Central memory CD8-positive, alpha-beta T cell (primary cell): ENCODE data around the gene ZBTB1.
"Not testable (repeated sequence)": the region's sequence is repeated elsewhere in the genome, so short reads cannot be mapped to it uniquely, and the experiment has no call there.

Experiments used
- ATAC-seq: fragments of 150-1000 bp; cut with Tn5 transposase; replicated peaks from 2 replicates; pipeline ENCODE4 v1.10.0; 2022; ENCODE audit warnings: mild to moderate bottlenecking, moderate FRiP score, moderate number of reproducible peaks; ENCODE audit not compliant: poor library complexity, severe bottlenecking; ENCODE audit errors: extremely low read depth
- DNase-seq, 2 donors: peaks; one replicate each; pipeline ENCODE4 v3.0.0; 2021; ENCODE audit warnings: low spot score in 2 of 2
- H3K27ac Mint-ChIP-seq: one replicate; pipeline ENCODE4 v1.8.0; 2022; ENCODE audit warnings: low read depth, mild to moderate bottlenecking, moderate library complexity, mixed read lengths
- H3K27me3 Mint-ChIP-seq: one replicate; pipeline ENCODE4 v1.8.0; 2022; ENCODE audit warnings: mixed read lengths
- H3K36me3 Mint-ChIP-seq: one replicate; pipeline ENCODE4 v1.8.0; 2022; ENCODE audit warnings: mild to moderate bottlenecking, moderate library complexity, mixed read lengths; ENCODE audit not compliant: insufficient read depth
- H3K4me1 Mint-ChIP-seq: one replicate; pipeline ENCODE4 v1.8.0; 2022; ENCODE audit warnings: mixed read lengths
- H3K4me3 Mint-ChIP-seq: one replicate; pipeline ENCODE4 v1.8.0; 2022; ENCODE audit warnings: mild to moderate bottlenecking, moderate library complexity, mixed read lengths
- H3K9me3 Mint-ChIP-seq: one replicate; pipeline ENCODE4 v1.8.0; 2022; ENCODE audit warnings: mixed read lengths

Gene ZBTB1

DNA sequence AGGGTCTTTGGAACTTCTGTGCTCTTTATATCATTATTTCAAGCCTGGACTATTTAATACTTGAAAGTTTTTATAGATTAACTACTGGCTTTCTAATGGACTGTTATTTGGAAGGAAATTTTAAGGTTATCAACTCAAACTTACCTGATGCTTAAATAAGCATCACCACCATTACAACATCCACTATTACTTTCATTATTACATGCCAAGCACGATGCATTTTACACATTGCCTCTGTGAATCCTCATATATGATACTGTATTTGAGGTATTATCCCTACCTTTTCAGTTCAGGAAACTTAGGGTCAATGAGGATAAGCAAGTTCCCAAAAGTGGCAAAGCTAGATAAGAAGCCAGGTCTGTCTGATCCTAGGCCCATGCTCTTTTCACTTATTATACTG is 12.4 kb downstream of the ZBTB1 start:
- Mint-ChIP-seq H3K27ac (peak overlapping the region; percentile 44), H3K4me1 (peaks cover 46% of the 10 kb centered on the region), H3K9me3 (no peaks in the 10 kb centered on the region), H3K27me3 (no peaks in the 10 kb centered on the region), H3K36me3 (peaks cover 12% of the 10 kb centered on the region), H3K4me3 (peak overlapping the region; percentile 37)
- ATAC-seq (no peak), DNase-seq (no peak)

DNA sequence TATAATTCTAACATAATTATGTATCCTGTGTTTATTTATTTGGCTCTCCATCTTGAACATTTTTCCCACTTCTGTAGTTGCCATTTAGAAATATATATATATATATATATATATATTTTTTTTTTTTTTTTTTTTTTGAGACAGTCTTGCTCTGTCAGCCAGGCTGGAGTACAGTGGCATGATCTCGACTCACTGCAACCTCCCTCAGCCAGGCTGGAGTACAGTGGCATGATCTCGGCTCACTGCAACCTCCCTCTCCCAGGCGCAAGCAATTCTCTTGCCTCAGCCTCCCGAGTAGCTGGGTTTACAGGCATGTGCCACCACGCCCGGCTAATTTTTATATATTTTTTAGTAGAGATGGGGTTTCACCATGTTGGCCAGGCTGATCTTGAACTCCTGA is 13.1 kb downstream of the ZBTB1 start:
- peaks cover 46% of the 10 kb centered on the region for H3K4me1 Mint-ChIP-seq
- H3K4me3 Mint-ChIP-seq, ATAC-seq: not testable (repeated sequence)

DNA sequence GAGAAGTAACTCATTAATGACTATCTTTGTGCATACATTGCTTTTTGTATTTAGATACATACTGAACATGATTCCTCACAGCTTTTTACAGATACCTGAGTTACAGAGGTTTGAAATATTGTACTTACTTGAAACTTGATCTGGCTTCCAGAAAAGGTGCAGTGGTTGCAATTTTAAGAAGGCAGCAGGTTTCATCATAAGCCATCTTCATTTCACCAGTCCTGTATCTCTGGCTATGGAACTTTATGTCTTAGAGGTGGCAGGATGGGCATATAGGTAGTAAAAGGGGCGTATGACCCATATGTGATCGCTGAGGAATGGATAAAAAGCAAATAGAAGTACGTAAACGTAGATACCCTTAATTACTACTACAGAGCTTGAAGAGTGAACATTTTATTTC is 13.7 kb downstream of the ZBTB1 start:
- DNase-seq (no peak), ATAC-seq (no peak)
- H3K27me3 Mint-ChIP-seq, result no peaks in the 10 kb centered on the region
- H3K36me3 Mint-ChIP-seq, result peaks cover 12% of the 10 kb centered on the region
- no peaks in the 10 kb centered on the region for H3K9me3 Mint-ChIP-seq
- H3K4me1 Mint-ChIP-seq, result peaks cover 45% of the 10 kb centered on the region
- H3K4me3 Mint-ChIP-seq, result no peak overlapping the region
- peak overlapping the region; percentile 46 for H3K27ac Mint-ChIP-seq

More for the DNA sequence above, 13.1 kb downstream of the ZBTB1 start:
- Mint-ChIP-seq H3K27ac (peak overlapping the region; percentile 46), H3K36me3 (peaks cover 12% of the 10 kb centered on the region)
- H3K9me3 Mint-ChIP-seq, H3K27me3 Mint-ChIP-seq, DNase-seq: not testable (repeated sequence)

DNA sequence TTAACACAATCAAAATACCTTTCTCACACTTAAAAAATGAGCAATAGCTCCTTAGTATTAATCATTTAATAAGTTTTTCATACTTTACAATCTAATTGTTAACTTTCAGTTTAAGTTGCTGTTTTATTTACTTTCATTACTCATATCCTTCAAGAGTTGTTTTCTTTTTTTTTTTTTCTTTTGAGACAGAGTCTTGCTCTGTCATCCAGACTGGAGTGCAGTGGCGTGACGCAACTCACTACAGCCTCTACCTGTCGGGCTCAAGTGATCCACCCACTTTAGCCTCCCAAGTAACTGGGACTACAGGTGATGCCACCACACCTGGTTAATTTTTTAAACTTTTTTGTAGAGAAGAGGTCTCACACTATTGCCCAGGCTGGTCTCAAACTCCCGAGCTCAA is 16.1 kb downstream of the ZBTB1 start:
- Mint-ChIP-seq H3K36me3 (peaks cover 12% of the 10 kb centered on the region), H3K4me1 (peaks cover 27% of the 10 kb centered on the region), H3K4me3 (no peak overlapping the region), H3K27me3 (no peaks in the 10 kb centered on the region), H3K27ac (peak overlapping the region; percentile 29), H3K9me3 (no peaks in the 10 kb centered on the region)
- ATAC-seq (no peak), DNase-seq (no peak)

DNA sequence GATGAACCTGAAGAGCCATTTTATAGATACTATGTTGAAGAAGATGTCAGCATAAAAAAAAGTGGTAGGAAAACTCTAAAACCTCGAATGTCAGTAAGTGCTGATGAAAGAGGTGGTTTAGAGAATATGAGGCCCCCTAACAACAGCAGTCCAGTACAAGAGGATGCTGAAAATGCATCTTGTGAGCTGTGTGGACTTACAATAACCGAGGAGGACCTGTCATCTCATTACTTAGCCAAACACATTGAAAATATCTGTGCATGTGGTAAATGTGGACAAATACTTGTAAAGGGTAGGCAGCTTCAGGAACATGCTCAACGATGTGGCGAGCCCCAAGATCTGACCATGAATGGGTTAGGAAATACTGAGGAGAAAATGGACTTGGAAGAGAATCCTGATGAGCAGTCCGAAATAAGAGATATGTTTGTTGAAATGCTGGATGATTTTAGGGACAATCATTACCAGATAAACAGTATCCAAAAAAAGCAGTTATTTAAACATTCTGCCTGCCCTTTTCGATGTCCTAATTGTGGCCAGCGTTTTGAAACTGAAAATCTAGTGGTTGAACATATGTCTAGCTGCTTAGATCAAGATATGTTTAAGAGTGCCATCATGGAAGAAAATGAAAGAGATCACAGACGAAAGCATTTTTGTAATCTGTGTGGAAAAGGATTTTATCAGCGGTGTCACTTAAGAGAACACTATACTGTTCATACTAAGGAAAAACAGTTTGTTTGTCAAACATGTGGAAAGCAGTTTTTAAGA is 18.2 kb downstream of the ZBTB1 start:
- H3K36me3 Mint-ChIP-seq, result peaks cover 19% of the 10 kb centered on the region
- ATAC-seq (no peak), DNase-seq (no peak)
- peaks cover 17% of the 10 kb centered on the region for H3K4me1 Mint-ChIP-seq
- no peaks in the 10 kb centered on the region for H3K27me3 Mint-ChIP-seq
- H3K4me3 Mint-ChIP-seq, result no peak overlapping the region
- H3K9me3 Mint-ChIP-seq, result no peaks in the 10 kb centered on the region
- H3K27ac Mint-ChIP-seq, result no peak overlapping the region

DNA sequence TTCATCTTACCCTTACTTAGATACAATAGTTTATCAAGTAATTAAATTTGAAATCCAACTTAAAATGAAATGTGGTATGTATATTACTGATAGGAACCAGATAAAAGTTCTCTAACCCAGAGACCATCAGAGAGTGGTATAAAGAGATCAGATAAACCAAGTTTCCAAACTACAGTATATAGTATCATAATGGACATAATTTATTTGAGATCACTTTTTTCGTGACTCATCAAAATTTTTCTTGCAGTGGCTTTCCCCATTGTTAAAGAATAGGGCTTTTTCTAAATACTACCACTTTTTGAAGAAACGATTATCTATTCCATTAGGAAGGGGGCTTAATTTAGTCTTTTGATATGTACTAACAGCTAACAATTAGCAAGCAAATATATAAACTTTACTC is 20.8 kb downstream of the ZBTB1 start:
- no peak overlapping the region for H3K27ac Mint-ChIP-seq

DNA sequence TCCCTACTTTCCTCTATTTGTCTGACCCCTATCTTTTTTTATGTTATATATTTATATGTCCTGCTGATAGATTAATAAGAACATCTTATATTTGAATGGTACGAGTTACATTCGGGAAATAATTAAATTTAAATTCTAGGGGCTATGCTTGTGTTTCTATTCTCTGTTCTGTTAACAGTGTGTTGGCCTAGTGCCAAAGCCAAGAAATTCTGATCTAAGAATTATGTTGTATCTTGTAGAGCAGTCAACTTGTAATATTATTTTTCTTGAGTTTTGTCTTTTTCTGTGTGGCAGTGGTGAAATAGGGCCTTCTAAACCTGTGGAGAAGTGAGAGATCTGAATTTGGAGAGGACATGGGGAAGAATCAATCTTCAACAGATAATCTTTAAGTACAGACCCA is 27.0 kb downstream of the ZBTB1 start:
- Mint-ChIP-seq H3K9me3 (no peaks in the 10 kb centered on the region), H3K36me3 (peaks cover 12% of the 10 kb centered on the region), H3K4me3 (no peak overlapping the region), H3K27me3 (no peaks in the 10 kb centered on the region), H3K27ac (peak overlapping the region; percentile 61), H3K4me1 (peaks cover 14% of the 10 kb centered on the region)
- ATAC-seq (no peak), DNase-seq (no peak)

More for the DNA sequence above, 20.8 kb downstream of the ZBTB1 start:
- Mint-ChIP-seq H3K27me3 (no peaks in the 10 kb centered on the region), H3K36me3 (peaks cover 21% of the 10 kb centered on the region), H3K4me3 (no peak overlapping the region), H3K9me3 (no peaks in the 10 kb centered on the region), H3K4me1 (peaks cover 19% of the 10 kb centered on the region)
- no peak for DNase-seq
- ATAC-seq, result no peak

DNA sequence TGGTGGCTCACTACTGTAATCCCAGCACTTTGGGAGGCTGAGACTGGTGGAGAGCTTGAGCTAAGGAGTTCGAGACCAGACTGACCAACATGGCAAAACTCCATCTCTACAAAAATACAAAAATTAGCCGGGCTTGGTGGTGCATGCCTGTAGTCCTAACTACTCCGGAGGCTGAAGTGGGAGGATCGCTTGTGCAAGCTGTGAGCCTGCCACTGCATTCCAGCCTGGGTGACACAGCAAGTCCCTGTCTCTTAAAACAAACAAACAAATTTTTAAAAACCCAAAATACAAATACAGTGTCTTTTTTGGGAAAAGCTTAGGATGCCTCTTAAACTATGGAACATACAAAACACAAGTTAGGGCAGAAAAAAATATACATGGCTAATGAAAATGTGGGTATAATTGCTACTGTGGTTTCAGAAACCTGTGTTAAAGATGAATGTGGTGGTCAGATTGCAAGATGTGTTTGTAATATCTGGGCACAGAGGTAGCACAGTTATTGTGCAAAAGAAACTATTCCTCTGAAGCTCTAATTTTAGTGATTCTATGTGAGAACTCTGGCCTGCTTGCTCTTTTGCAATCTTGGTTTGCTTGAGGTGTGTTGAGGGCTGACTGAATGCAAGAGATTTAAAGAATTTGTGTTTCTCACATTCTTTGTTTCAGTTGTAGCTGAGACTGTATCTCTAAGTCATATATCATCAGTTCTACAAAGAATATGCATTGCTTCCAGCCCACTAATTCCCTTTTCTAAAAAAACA is 32.1 kb downstream of the ZBTB1 start:
- no peak for DNase-seq
- Mint-ChIP-seq H3K36me3 (peaks cover 17% of the 10 kb centered on the region), H3K27me3 (no peaks in the 10 kb centered on the region), H3K9me3 (no peaks in the 10 kb centered on the region), H3K27ac (no peak overlapping the region), H3K4me3 (no peak overlapping the region), H3K4me1 (peaks cover 25% of the 10 kb centered on the region)
- ATAC-seq, result no peak

DNA sequence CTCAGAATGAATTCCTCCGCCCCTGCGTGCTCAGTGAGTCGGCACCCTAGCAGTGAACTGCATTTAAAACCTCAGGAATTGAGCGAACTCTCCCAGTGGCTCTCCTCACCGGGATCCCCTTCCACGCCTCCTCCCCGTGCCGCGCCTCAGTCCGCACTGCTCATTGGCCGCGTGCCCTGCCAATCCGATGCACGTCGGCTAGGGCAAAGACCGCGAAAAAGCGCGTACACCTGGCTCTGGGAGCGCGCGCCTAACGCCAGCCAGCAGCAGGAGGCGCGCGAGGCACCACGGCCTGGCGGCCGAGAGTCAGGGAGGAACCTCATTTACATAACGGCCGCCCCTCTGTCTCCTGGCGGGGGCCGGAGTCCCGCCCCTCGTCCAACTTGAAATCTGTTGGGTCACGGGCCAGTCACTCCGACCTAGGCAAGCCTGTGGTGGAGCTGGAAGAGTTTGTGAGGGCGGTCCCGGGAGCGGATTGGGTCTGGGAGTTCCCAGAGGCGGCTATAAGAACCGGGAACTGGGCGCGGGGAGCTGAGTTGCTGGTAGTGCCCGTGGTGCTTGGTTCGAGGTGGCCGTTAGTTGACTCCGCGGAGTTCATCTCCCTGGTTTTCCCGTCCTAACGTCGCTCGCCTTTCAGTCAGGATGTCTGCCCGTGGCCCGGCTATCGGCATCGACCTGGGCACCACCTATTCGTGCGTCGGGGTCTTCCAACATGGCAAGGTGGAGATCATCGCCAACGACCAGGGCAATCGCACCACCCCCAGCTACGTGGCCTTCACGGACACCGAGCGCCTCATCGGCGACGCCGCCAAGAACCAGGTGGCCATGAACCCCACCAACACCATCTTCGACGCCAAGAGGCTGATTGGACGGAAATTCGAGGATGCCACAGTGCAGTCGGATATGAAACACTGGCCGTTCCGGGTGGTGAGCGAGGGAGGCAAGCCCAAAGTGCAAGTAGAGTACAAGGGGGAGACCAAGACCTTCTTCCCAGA is 35.9 kb downstream of the ZBTB1 start, which contains the start of gene HSPA2:
TSS of gene HSPA2 (plus strand) at position 534 of the 995 bp plus-strand sequence. CDS start at position 643, 109 bp downstream.
- ATAC-seq (peak; percentile 94), DNase-seq (peak; percentile 81 to 88)
- Mint-ChIP-seq H3K4me3 (peak within 1 kb of the TSS; percentile 95), H3K27me3 (no peaks in the 10 kb centered on the region), H3K27ac (peak within 1 kb of the TSS; percentile 92), H3K4me1 (peaks cover 35% of the 10 kb centered on the region), H3K9me3 (no peaks in the 10 kb centered on the region), H3K36me3 (peaks cover 14% of the 10 kb centered on the region)

DNA sequence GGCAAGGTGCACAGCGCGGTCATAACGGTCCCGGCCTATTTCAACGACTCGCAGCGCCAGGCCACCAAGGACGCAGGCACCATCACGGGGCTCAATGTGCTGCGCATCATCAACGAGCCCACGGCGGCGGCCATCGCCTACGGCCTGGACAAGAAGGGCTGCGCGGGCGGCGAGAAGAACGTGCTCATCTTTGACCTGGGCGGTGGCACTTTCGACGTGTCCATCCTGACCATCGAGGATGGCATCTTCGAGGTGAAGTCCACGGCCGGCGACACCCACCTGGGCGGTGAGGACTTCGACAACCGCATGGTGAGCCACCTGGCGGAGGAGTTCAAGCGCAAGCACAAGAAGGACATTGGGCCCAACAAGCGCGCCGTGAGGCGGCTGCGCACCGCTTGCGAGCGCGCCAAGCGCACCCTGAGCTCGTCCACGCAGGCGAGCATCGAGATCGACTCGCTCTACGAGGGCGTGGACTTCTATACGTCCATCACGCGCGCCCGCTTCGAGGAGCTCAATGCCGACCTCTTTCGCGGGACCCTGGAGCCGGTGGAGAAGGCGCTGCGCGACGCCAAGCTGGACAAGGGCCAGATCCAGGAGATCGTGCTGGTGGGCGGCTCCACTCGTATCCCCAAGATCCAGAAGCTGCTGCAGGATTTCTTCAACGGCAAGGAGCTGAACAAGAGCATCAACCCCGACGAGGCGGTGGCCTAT is 36.8 kb downstream of the ZBTB1 start:
- DNase-seq (no peak), ATAC-seq (no peak)
- H3K9me3 Mint-ChIP-seq, result no peaks in the 10 kb centered on the region
- H3K36me3 Mint-ChIP-seq, result peaks cover 14% of the 10 kb centered on the region
- peaks cover 35% of the 10 kb centered on the region for H3K4me1 Mint-ChIP-seq
- peak overlapping the region; percentile 92 for H3K27ac Mint-ChIP-seq
- H3K27me3 Mint-ChIP-seq, result no peaks in the 10 kb centered on the region
- peak overlapping the region; percentile 95 for H3K4me3 Mint-ChIP-seq

DNA sequence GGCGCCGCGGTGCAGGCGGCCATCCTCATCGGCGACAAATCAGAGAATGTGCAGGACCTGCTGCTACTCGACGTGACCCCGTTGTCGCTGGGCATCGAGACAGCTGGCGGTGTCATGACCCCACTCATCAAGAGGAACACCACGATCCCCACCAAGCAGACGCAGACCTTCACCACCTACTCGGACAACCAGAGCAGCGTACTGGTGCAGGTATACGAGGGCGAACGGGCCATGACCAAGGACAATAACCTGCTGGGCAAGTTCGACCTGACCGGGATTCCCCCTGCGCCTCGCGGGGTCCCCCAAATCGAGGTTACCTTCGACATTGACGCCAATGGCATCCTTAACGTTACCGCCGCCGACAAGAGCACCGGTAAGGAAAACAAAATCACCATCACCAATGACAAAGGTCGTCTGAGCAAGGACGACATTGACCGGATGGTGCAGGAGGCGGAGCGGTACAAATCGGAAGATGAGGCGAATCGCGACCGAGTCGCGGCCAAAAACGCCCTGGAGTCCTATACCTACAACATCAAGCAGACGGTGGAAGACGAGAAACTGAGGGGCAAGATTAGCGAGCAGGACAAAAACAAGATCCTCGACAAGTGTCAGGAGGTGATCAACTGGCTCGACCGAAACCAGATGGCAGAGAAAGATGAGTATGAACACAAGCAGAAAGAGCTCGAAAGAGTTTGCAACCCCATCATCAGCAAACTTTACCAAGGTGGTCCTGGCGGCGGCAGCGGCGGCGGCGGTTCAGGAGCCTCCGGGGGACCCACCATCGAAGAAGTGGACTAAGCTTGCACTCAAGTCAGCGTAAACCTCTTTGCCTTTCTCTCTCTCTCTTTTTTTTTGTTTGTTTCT is 37.6 kb downstream of the ZBTB1 start:
- no peaks in the 10 kb centered on the region for H3K9me3 Mint-ChIP-seq
- no peaks in the 10 kb centered on the region for H3K27me3 Mint-ChIP-seq
- no peak for DNase-seq
- H3K36me3 Mint-ChIP-seq, result peaks cover 11% of the 10 kb centered on the region
- H3K4me3 Mint-ChIP-seq, result peak overlapping the region; percentile 95
- H3K27ac Mint-ChIP-seq, result peak overlapping the region; percentile 42
- ATAC-seq, result no peak
- H3K4me1 Mint-ChIP-seq, result peaks cover 35% of the 10 kb centered on the region
